Liver (tissue), 9 donors: Measurements from ENCODE around the gene BRIP1. TPM values are rescaled to one million over a fixed set of nuclear protein-coding genes. Genes with fewer than 3 reads are reported as not detected.

Source experiments
- DNase-seq: peaks from one replicate; pipeline ENCODE4 v3.0.0-alpha.2; 2017; ENCODE audit warnings: low spot score
- H3K27ac ChIP-seq, 2 donors: one replicate each; pipeline ENCODE4 v1.7.0; 2013; ENCODE audit warnings: inconsistent platforms in 2 of 2, low read length in 2 of 2, control low read depth in 1 of 2, low read depth in 1 of 2, mild to moderate bottlenecking in 1 of 2
- H3K27me3 ChIP-seq, 4 donors: one replicate each; pipeline versions ENCODE4 v1.6.1 to v1.7.0; 2013; ENCODE audit warnings: low read length in 3 of 4, inconsistent platforms in 1 of 4, mild to moderate bottlenecking in 1 of 4, moderate library complexity in 1 of 4; ENCODE audit not compliant: control insufficient read depth in 4 of 4, insufficient read depth in 4 of 4
- H3K36me3 ChIP-seq, 4 donors: one replicate each; pipeline versions ENCODE4 v1.6.1 to v1.7.0; 2013; ENCODE audit warnings: low read length in 3 of 4, mild to moderate bottlenecking in 3 of 4, low read depth in 1 of 4, moderate library complexity in 1 of 4; ENCODE audit not compliant: control insufficient read depth in 4 of 4, insufficient read depth in 3 of 4
- H3K4me1 ChIP-seq, 4 donors: one replicate each; pipeline versions ENCODE4 v1.6.1 to v1.7.0; 2013; ENCODE audit warnings: low read length in 3 of 4, mild to moderate bottlenecking in 3 of 4, moderate library complexity in 1 of 4; ENCODE audit not compliant: control insufficient read depth in 4 of 4, insufficient read depth in 4 of 4
- H3K4me3 ChIP-seq, 3 donors: one replicate each; pipeline versions ENCODE4 v1.6.1 to v1.7.0; 2013; ENCODE audit warnings: low read length in 3 of 3, control low read depth in 1 of 3, low read depth in 1 of 3, mild to moderate bottlenecking in 1 of 3
- H3K9ac ChIP-seq, 2 donors: one replicate each; pipeline ENCODE4 v1.7.0; 2013; ENCODE audit warnings: low read length in 2 of 2, mild to moderate bottlenecking in 2 of 2, moderate library complexity in 2 of 2, control low read depth in 1 of 2, low read depth in 1 of 2
- H3K9me3 ChIP-seq, 4 donors: one replicate each; pipeline versions ENCODE4 v1.6.1 to v1.7.0; 2013; ENCODE audit warnings: low read length in 3 of 4; ENCODE audit not compliant: control insufficient read depth in 4 of 4
- CTCF ChIP-seq: fragments of 150-350 bp; IDR thresholded peaks from 2 replicates; pipeline ENCODE4 v1.5.1; 2017; ENCODE audit warnings: improper control_type of control experiment, low read depth, low read length; ENCODE audit not compliant: missing input control
- EGR1 ChIP-seq, 2 donors: IDR thresholded peaks; 2 replicates each; pipeline ENCODE4 v1.6.1; 2016 to 2018; ENCODE audit warnings: antibody characterized with exemption in 2 of 2, low read depth in 2 of 2
- FOXA1 ChIP-seq: IDR thresholded peaks from 2 replicates; pipeline ENCODE4 v1.6.1; 2016; ENCODE audit warnings: antibody characterized with exemption
- FOXA2 ChIP-seq: IDR thresholded peaks from 2 replicates; pipeline ENCODE4 v1.6.1; 2016; ENCODE audit warnings: antibody characterized with exemption
- GABPA ChIP-seq, 2 donors: IDR thresholded peaks in 1 of 2; conservative IDR thresholded peaks in 1 of 2; 2 replicates each; pipeline ENCODE4 v1.6.1; 2016; ENCODE audit warnings: antibody characterized with exemption in 2 of 2, mild to moderate bottlenecking in 1 of 2, moderate library complexity in 1 of 2
- HNF4A ChIP-seq, 2 donors: conservative IDR thresholded peaks; 2 replicates each; pipeline ENCODE4 v1.6.1; 2016; ENCODE audit warnings: antibody characterized with exemption in 2 of 2, mild to moderate bottlenecking in 2 of 2
- HNF4G ChIP-seq: IDR thresholded peaks from 2 replicates; pipeline ENCODE4 v1.6.1; 2016; ENCODE audit warnings: antibody characterized with exemption
- JUND ChIP-seq, 2 donors: IDR thresholded peaks; 2 replicates each; pipeline ENCODE4 v1.6.1; 2016; ENCODE audit warnings: antibody characterized with exemption in 2 of 2
- RAD21 ChIP-seq, 2 donors: IDR thresholded peaks; 2 replicates each; pipeline ENCODE4 v1.6.1; 2016; ENCODE audit warnings: antibody characterized with exemption in 2 of 2, mild to moderate bottlenecking in 2 of 2
- REST ChIP-seq: IDR thresholded peaks from 2 replicates; pipeline ENCODE4 v1.6.1; 2016; ENCODE audit warnings: antibody characterized with exemption, mild to moderate bottlenecking
- RXRA ChIP-seq, 2 donors: IDR thresholded peaks; 2 replicates each; pipeline ENCODE4 v1.6.1; 2017 to 2018; ENCODE audit warnings: antibody characterized with exemption in 2 of 2, mild to moderate bottlenecking in 1 of 2
- TAF1 ChIP-seq: conservative IDR thresholded peaks from 2 replicates; pipeline ENCODE4 v1.6.1; 2016; ENCODE audit warnings: antibody characterized with exemption, mild to moderate bottlenecking
- YY1 ChIP-seq: IDR thresholded peaks from 2 replicates; pipeline ENCODE4 v1.6.1; 2016; ENCODE audit warnings: antibody characterized with exemption, mild to moderate bottlenecking
- WGBS: extraction: QIAGEN DNeasy Blood & Tissue Kit; methylation state at CpG from one replicate; pipeline ENCODE4 v1.1.7; 2013; 5-methylcytosine and 5-hydroxymethylcytosine counted together
- polyA plus RNA-seq, 2 donors: library from polyadenylated mRNA; stranded (reverse) in 1 of 2; unstranded in 1 of 2; fragments of 200-250 nt in 1 of 2; fragments of >200 nt in 1 of 2; fragmentation: Nextera tagmentation in 1 of 2; extraction: Ambion mirVana in 1 of 2; gene quantifications; one replicate each; pipeline versions ENCODE4 v1.2.1 to v1.2.3, GENCODE V29; 2013 to 2015
- total RNA-seq, 2 donors: library from RNA; depleted of rRNA; stranded (reverse); fragments of >200 nt; gene quantifications; one replicate each; pipeline ENCODE4 v1.2.3, GENCODE V29; 2014
- TF ChIP-seq, protein P1 (sequence below): IDR thresholded peaks from 2 replicates; pipeline ENCODE4 v1.6.1; 2016; ENCODE audit warnings: antibody characterized with exemption
- TF ChIP-seq, protein P2 (sequence below): IDR thresholded peaks from 2 replicates; pipeline ENCODE4 v1.6.1; 2016; ENCODE audit warnings: antibody characterized with exemption
- donor health status: healthy.
- donor health status: healthy.
- donor health status: healthy.
- donor health status: healthy.
- donor health status: healthy.

Gene BRIP1
- total and polyA plus RNA-seq, 4 donors = 0.24 to 10.3 (median 0.90) TPM

DNA sequence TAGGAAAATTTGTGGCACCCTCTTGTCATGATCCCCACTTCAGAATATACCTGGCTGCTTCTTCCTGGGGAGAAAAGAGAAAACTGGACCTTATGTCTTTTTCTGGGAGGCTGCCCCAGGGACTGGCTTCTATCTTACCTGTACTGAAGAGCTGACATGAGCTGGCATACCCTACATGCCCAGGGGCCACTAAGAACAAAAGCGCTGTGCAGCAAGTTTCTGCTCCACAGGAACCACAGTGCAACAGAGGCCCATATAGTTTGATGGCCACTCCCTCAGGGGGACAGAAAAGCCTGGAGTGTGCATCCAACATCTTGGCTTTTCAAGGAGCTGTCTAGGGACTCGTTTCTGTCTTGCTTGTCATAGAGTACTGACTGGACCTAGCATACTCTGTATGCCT, 175.6 kb downstream of the BRIP1 start:
- no peak overlapping the region for H3K9ac ChIP-seq
- H3K4me1 ChIP-seq = no peaks in the 10 kb centered on the region
- no peaks in the 10 kb centered on the region for H3K36me3 ChIP-seq
- no peak overlapping the region for H3K4me3 ChIP-seq
- no peaks in the 10 kb centered on the region for H3K27me3 ChIP-seq
- DNase-seq = no peak
- WGBS = 93% methylated on average over 2 of the region's 2 CpGs
- no peaks in the 10 kb centered on the region for H3K9me3 ChIP-seq
- H3K27ac ChIP-seq = no peak overlapping the region
- no peak for TF ChIP-seq FOXA1

DNA sequence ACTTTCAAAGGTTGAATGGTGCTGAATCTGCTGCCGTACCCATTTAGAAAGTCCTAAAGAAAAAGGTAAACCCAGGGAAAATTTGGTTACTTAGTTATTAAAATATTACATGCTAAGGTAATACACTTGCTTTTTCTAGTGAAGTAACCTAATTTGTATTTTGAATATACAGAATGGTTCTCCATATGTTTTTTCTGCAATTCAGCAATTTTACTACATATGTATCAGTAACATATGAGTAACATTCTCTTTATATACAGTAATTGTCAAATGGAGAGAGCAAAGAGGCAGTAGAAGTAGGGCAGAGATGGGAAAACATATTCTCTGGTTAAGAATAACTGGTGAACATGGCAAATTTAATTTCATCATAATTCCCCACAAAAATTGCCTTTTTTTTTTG, 177.2 kb downstream of the BRIP1 start:
- Histone ChIP-seq H3K9ac (no peak overlapping the region), H3K4me1 (no peaks in the 10 kb centered on the region), H3K9me3 (no peaks in the 10 kb centered on the region), H3K36me3 (no peaks in the 10 kb centered on the region), H3K27me3 (no peaks in the 10 kb centered on the region), H3K27ac (no peak overlapping the region), H3K4me3 (no peak overlapping the region)
- no peak for DNase-seq
- TF ChIP-seq TAF1 = no peak
- no peak for TF ChIP-seq EGR1 (IDR thresholded peaks at IDR 0.05; ENCODE audit: low read depth in 2 of 2)
- TF ChIP-seq, protein P1, sequence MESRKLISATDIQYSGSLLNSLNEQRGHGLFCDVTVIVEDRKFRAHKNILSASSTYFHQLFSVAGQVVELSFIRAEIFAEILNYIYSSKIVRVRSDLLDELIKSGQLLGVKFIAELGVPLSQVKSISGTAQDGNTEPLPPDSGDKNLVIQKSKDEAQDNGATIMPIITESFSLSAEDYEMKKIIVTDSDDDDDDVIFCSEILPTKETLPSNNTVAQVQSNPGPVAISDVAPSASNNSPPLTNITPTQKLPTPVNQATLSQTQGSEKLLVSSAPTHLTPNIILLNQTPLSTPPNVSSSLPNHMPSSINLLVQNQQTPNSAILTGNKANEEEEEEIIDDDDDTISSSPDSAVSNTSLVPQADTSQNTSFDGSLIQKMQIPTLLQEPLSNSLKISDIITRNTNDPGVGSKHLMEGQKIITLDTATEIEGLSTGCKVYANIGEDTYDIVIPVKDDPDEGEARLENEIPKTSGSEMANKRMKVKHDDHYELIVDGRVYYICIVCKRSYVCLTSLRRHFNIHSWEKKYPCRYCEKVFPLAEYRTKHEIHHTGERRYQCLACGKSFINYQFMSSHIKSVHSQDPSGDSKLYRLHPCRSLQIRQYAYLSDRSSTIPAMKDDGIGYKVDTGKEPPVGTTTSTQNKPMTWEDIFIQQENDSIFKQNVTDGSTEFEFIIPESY = no peak
- TF ChIP-seq RAD21 (IDR thresholded peaks at IDR 0.05) = no peak
- no peak for TF ChIP-seq GABPA (IDR thresholded peaks at IDR 0.05 in 1 of 2, conservative IDR thresholded peaks at IDR 0.05 in 1 of 2)
- no peak for TF ChIP-seq RXRA (IDR thresholded peaks at IDR 0.05)
- no peak for TF ChIP-seq REST
- TF ChIP-seq HNF4A (conservative IDR thresholded peaks at IDR 0.05) = no peak
- no peak for TF ChIP-seq FOXA1
- 99% methylated on average over 1 of the region's 1 CpG for WGBS

- H3K4me1 ChIP-seq = no peaks in the 10 kb centered on the region
- no peaks in the 10 kb centered on the region for H3K9me3 ChIP-seq
- DNase-seq = no peak
- 99% methylated on average over 5 of the region's 5 CpGs for WGBS
- no peaks in the 10 kb centered on the region for H3K36me3 ChIP-seq
- no peak overlapping the region for H3K27ac ChIP-seq
- H3K9ac ChIP-seq = no peak overlapping the region
- H3K4me3 ChIP-seq = no peak overlapping the region
- H3K27me3 ChIP-seq = no peaks in the 10 kb centered on the region
- TF ChIP-seq, protein P2, sequence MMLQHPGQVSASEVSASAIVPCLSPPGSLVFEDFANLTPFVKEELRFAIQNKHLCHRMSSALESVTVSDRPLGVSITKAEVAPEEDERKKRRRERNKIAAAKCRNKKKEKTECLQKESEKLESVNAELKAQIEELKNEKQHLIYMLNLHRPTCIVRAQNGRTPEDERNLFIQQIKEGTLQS = no peak
- TF ChIP-seq, protein P1 = no peak
- TF ChIP-seq CTCF = no peak
- no peak for TF ChIP-seq RXRA (IDR thresholded peaks at IDR 0.05)
- no peak for TF ChIP-seq GABPA (IDR thresholded peaks at IDR 0.05 in 1 of 2, conservative IDR thresholded peaks at IDR 0.05 in 1 of 2)
- TF ChIP-seq TAF1 = no peak
- TF ChIP-seq FOXA2 = no peak
- TF ChIP-seq YY1 = no peak
- TF ChIP-seq EGR1 (IDR thresholded peaks at IDR 0.05; ENCODE audit: low read depth in 2 of 2) = no peak
- no peak for TF ChIP-seq JUND (IDR thresholded peaks at IDR 0.05)
- no peak for TF ChIP-seq HNF4G
- TF ChIP-seq HNF4A (conservative IDR thresholded peaks at IDR 0.05) = no peak
Observed at GRCh38 chr17:61684818-61685217, 178.5 kb downstream of the BRIP1 start.
